ENCODE results near the gene ETFB.
"Not testable (repeated sequence)": the region's sequence is repeated elsewhere in the genome, so short reads cannot be mapped to it uniquely, and the experiment has no call there.

ETFB gene

GRCh38 chr19:51365965-51366388, at the start of gene ETFB:
Gene ETFB, minus strand, starts transcription at chr19:51366388. Its CDS starts 62 bp downstream, at chr19:51366326.
- DNase-seq: no peak

- no peak for DNase-seq
Observed at GRCh38 chr19:51415187-51415586, 49.0 kb upstream of the ETFB start.

DNA sequence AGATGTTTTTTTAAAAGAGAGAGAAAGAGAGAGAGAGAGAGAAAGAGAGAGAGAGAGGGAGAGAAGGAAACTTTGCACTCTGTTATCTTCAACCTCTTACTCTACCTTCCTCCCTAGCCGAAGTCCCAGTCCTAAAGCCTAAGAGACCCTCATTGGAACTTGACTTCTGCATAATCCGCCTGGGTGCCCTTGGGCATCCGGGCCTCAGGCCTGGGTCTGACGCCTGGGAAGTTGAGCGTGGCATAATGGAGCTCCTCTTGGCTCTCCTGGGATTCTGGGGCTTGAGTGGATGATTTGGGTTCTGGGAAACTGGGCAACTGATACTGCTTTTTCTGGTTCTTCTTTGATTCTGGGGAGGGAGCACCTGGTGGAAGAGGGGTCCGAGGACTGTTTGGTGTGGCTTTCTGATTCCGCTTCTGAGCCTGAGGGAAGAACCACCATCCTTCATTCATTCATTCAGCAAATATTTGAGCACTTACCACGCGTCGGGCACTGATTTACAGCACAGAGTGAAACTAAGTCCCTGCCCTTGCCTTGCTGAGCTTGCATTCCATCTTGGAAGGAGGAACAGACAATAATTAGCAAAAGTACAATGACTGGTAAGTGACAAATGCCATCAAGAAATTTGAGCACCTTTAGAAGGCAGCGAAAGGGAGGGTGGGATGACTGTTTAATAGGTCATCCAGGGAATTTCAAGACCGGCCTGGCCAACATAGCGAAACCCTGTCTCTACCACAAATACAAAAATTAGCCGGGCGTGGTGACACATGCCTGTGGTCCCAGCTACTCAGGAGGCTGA, 45.0 kb upstream of the ETFB start:
- DNase-seq: no peak

DNA sequence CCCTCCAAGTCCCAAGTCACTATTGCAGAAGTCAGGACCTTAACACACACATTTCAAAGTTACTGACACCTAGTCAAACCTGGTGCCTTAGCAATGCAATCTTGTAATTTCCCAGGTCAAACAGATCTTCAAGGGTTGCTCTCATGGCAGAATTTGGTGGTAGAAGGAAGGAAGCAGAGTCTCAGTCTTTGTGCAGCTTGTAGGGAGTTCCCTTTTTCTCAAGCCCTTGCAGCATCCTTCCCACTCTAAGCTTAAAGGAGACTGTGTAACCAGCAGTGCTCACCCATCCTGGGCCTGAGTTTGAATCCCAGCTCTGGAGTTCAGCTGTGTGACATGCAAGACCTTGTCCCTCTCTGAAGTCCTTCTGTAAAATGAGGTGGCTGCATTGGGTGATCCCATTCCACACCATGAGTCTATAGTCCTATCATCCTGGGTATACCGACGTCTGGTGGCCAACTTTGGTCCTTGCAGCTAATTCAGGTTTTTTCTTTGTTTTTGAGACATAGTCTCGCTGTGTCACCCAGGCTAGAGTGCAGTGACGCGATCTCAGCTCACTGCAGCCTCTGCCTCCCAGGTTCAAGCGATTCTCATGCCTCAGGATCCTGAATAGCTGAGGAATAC, 41.4 kb upstream of the ETFB start:
- DNase-seq: peak; percentile 61

- DNase-seq: no peak
Observed at GRCh38 chr19:51402117-51402516, 35.9 kb upstream of the ETFB start.

DNA sequence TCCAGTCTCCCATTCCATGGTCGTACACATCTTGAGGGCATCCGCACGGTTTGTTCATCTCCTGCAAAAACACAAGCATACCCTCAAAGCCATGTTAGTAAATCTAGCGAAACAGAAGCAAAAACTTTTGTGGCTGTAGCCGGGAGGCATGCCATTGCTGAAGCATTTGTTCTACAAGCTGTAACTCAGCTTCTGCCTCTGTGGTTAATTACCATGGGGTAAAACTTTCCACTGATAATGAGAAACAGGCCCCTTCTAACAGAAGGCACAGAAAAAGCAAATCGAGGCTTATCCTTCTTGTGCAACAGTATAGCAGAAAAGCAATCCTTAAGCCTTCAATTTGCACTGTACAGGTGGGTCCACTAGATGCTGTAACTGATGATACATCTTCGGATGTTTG, 33.7 kb upstream of the ETFB start:
- DNase-seq: not testable (repeated sequence)

- no peak for DNase-seq
Observed at GRCh38 chr19:51399231-51399630, 33.0 kb upstream of the ETFB start.

DNA sequence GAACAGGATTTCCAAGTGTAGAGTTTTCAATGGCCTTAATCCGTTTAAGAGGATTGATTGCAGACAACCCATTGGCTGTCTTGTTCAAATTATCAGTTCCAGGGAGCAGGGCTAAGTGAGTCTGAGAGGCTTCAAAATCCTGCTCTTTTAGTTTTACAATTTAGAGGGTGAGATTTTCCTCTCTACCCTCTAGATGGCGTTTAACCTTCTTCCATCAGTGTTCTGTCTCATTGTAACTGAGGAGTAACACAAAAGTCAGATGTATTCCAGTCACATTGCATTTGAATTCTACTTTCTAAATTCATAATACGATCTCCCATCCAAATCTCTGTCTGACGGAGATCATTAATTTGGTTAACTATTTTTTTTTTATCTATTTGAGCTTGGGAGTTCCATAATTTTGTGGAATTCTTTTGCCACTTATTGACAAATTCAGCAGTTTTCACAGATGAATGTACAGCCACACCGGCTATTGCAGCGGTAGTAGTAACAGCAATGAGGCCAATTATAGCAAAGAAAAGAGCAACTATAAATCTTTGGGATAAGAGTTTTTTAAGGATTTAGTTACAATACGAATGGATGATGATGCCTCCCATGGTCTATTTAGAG, 32.0 kb upstream of the ETFB start:
- DNase-seq: peak; percentile 52

GRCh38 chr19:51397453-51397852, 31.3 kb upstream of the ETFB start:
- DNase-seq: not testable (repeated sequence)

DNA sequence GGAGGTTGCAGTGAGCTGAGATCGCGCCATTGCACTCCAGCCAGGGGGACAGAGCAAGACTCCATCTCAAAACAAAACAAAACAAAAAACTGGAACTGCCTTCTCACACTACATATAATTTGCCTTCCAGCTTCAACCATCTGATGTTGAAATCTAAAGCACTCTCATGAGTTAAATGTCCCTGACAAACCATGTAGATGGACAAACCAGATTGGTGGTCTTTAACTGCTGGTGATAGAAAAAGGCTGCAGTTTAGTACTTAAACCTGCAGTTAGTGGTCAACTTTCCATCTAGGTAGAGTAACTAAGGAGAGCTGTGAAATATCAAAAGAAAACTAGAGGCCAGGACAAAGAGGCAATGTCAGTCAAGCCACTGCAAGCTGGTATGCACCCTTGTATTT, 30.0 kb upstream of the ETFB start:
- no peak for DNase-seq

- DNase-seq: peak; percentile 97
Observed at GRCh38 chr19:51394050-51394836, 28.1 kb upstream of the ETFB start.

DNA sequence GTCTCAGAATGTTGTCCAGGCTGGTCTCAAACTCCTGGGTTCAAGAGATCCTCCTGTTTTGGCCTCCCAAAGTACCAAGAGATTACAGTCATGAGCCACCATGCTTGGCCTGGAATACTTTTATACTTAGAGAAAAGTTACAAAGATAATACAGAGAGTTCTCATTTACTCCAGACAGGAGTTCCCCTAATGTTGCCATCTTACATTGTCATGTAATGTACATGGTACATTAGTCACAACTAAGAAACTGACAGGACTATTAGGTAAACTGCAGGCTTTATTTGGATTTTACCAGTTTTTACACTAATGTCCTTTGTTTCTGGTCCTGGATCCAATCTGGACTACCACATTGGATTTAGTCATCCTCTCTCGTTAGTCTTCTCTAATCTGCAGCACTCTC, 26.5 kb upstream of the ETFB start:
- no peak for DNase-seq

GRCh38 chr19:51391073-51391611, 25.0 kb upstream of the ETFB start:
- DNase-seq: no peak

DNA sequence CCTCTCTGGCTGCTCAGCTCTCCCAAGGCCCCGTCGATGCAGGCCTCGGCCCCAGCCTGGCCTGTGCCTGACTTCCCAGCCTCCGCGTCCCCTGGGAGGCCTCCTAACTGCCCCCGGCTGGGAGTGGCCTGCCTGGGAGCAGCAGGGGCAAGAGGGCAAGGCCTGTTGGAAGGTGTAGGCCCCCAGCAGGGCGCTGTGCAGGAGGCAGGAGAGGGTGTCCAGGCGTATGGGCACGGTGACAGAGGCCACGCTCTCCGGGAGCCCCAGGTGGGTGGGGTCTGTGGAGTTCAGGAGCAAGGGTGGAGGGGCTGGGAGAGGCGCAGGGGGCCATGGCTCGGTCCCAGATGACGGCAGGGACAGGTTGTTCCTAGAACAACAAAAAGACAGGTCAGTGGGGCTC, 23.0 kb upstream of the ETFB start:
- DNase-seq: no peak

DNA sequence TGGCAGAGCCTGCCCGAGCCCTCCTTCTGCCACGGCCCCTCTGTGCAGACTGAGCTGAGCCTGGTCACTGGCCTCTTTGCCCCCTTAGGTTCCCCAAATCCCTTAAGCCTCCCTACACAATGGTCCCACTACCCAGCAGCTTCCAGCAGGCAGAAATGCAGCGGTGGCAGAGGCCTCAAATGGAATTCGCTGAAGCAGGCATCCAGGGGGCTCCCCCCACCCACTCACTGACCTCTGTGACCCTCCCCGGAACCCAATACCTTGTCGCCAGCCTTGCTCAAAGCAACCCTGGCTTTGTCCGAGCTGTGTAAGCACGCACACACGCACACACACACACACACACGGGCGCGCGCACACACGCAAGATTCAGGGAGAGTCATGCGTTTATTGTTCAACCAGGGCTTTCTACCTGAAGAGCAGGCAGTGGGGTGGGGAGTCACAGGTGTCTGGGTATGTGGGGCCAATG, 21.8 kb upstream of the ETFB start, which contains the start of gene LIM2:
TSS of gene LIM2 (minus strand) at position 51 of the 466 bp plus-strand sequence. CDS start 531 bp downstream, outside the sequence.
- DNase-seq: no peak

GRCh38 chr19:51386882-51387520, 20.8 kb upstream of the ETFB start:
- DNase-seq: peak; percentile 41

DNA sequence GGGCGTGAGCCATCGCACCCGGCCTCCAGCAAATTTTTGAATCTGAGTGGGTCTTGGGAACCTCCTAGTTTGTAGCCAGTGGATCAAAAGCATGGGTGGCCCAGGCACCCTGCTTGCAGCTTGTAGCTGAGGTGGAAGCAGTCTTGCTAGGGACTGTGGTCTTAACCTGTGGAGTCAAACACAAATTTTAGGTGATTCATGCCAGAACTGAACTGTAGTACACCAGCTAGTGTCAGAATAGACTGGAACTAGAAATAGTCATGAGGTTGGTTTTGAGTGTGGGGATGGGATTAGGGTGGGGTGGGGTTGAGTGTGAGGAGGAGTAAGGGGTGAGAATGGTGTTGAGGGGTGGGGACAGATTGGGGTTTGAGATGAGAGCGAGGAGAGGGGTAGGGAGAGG, 15.8 kb upstream of the ETFB start:
- no peak for DNase-seq

DNA sequence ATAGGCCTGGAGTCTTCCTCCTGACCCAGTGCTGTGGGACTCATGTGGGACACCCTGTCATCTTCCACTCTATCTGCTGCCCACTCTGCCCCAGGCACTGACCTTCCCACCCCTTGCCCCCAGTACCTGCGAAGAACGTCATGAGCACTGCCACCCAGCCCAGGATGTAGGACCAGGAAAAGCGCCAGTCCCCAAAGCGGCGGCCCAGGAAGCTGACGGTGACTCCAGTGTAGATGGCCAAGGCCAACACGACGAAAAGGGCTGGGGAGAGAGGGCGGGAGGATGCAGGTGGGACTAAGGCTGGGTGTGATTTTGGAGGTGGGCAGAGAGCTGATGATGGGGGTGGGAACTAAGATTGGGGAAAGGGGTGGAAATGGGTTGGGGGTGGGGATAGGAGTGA, 14.2 kb upstream of the ETFB start:
- DNase-seq: no peak

- DNase-seq: no peak
Observed at GRCh38 chr19:51377422-51377821, 11.2 kb upstream of the ETFB start.

DNA sequence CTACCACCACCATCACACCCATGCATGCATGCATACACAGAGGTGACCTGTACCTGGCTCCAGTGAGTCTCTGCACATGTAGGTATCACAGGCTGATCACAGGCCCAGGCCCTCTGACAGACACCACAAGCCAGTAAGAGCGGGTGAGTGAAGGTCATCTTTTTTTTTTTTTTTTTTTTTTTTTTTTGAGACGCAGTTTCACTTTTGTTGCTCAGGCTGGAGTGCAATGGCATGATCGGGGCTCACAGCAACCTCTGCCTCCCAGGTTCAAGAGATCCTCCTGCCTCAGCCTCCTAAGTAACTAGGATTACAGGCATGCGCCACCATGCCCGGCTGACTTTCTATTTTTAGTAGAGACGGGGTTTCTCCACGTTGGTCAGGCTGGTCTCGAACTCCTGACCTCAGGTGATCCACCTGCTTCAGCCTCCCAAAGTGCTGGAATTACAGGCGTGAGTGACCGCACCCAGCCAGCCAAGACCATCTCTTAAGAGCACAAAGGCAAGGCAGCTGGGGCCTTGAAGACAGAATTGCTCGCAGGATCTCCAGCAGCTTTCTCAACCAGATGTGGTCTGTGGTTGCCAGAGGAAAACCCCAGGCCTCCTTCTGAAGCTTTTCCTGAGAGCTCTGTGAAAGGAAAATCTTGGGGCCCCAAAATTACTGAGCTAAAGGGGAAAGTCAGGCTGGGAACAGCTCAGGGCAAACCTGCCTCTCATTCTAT, 9.5 kb upstream of the ETFB start:
- DNase-seq: peak; percentile 48

Data from CD4-positive, alpha-beta T cell treated with Interleukin-17A for 1 hour (primary cell).